ENCODE results near the gene SHKBP1. TPM values are rescaled to one million over a fixed set of nuclear protein-coding genes. Genes with fewer than 3 reads are reported as not detected.
"Not testable (repeated sequence)": the region's sequence is repeated elsewhere in the genome, so short reads cannot be mapped to it uniquely, and the experiment has no call there.

Gene SHKBP1
- total RNA-seq, 1 donor from 2014 or later = 15.7 TPM

- DNase-seq (no peak), ATAC-seq (ENCODE audit: poor library complexity) (no peak)
- intact Hi-C loops (cut with DNase I) = no loop called here
Measured at GRCh38 chr19:40552848-40553247, 23.8 kb upstream of the SHKBP1 start.

GRCh38 chr19:40553885-40554857 lies 22.5 kb upstream of the SHKBP1 start:
- ATAC-seq (ENCODE audit: poor library complexity) (no peak), DNase-seq (no peak)
- intact Hi-C loops (cut with DNase I) = no loop called here

- DNase-seq (no peak), ATAC-seq (ENCODE audit: poor library complexity) (no peak)
- intact Hi-C loops (cut with DNase I) = no loop called here
Measured at GRCh38 chr19:40555978-40556689, 20.5 kb upstream of the SHKBP1 start.

GRCh38 chr19:40556953-40557530 lies 19.6 kb upstream of the SHKBP1 start:
- no peak for ATAC-seq (ENCODE audit: poor library complexity)
- intact Hi-C loops (cut with DNase I) = no loop called here
- DNase-seq = no peak

- ATAC-seq (ENCODE audit: poor library complexity) (no peak), DNase-seq (no peak)
- intact Hi-C loops (cut with DNase I) = no loop called here
Measured at GRCh38 chr19:40559394-40559793, 17.3 kb upstream of the SHKBP1 start.

GRCh38 chr19:40560092-40560507 lies 16.6 kb upstream of the SHKBP1 start:
- ATAC-seq (ENCODE audit: poor library complexity) (no peak), DNase-seq (no peak)
- intact Hi-C loops (cut with DNase I) = no loop called here

GRCh38 chr19:40561947-40562346 lies 14.7 kb upstream of the SHKBP1 start:
- ATAC-seq (ENCODE audit: poor library complexity) (no peak), DNase-seq (no peak)
- intact Hi-C loops (cut with DNase I) = no loop called here

- DNase-seq; intact Hi-C loops (cut with DNase I); ATAC-seq (ENCODE audit: poor library complexity): not testable (repeated sequence)
Measured at GRCh38 chr19:40564535-40564934, 12.1 kb upstream of the SHKBP1 start.

GRCh38 chr19:40565355-40565754 lies 11.3 kb upstream of the SHKBP1 start:
- ATAC-seq (ENCODE audit: poor library complexity) (no peak), DNase-seq (no peak)
- intact Hi-C loops (cut with DNase I) = no loop called here

GRCh38 chr19:40565910-40566495 lies 10.7 kb upstream of the SHKBP1 start:
- ATAC-seq (ENCODE audit: poor library complexity) (no peak), DNase-seq (no peak)
- intact Hi-C loops (cut with DNase I) = no loop called here

GRCh38 chr19:40567040-40567749 lies 9.5 kb upstream of the SHKBP1 start:
- ATAC-seq (ENCODE audit: poor library complexity) (no peak), DNase-seq (no peak)
- intact Hi-C loops (cut with DNase I) = no loop called here

- ATAC-seq (ENCODE audit: poor library complexity) (no peak), DNase-seq (no peak)
- intact Hi-C loops (cut with DNase I) = no loop called here
Measured at GRCh38 chr19:40567750-40568494, 8.8 kb upstream of the SHKBP1 start.

GRCh38 chr19:40570313-40571004 lies 6.2 kb upstream of the SHKBP1 start:
- DNase-seq (peak; percentile 100), ATAC-seq (ENCODE audit: poor library complexity) (peak; percentile 97)
- intact Hi-C loops (cut with DNase I) = no loop called here

GRCh38 chr19:40571005-40571318 lies 5.7 kb upstream of the SHKBP1 start:
- intact Hi-C loops (cut with DNase I) = no loop called here
- DNase-seq (no peak), ATAC-seq (ENCODE audit: poor library complexity) (no peak)

- no peak for DNase-seq
- ATAC-seq (ENCODE audit: poor library complexity) = no peak
- intact Hi-C loops (cut with DNase I) = no loop called here
Measured at GRCh38 chr19:40571831-40572495, 4.7 kb upstream of the SHKBP1 start.

- ATAC-seq (ENCODE audit: poor library complexity) (no peak), DNase-seq (no peak)
- intact Hi-C loops (cut with DNase I) = no loop called here
Measured at GRCh38 chr19:40575326-40575725, 1.3 kb upstream of the SHKBP1 start.

GRCh38 chr19:40576151-40576584 lies 505 bp upstream of the SHKBP1 start:
- intact Hi-C loops (cut with DNase I) = no loop called here
- DNase-seq (no peak), ATAC-seq (ENCODE audit: poor library complexity) (peak; percentile 16)

All from Right ventricle myocardium superior (tissue), 1 donor.